NT2/D1 (cell line): Measurements from ENCODE around the gene ZNRF1.

Source experiments
- DNase-seq: peaks from one replicate; pipeline ENCODE4 v3.0.0-alpha.2; 2011; ENCODE audit warnings: low read depth, low spot score
- H3K27me3 ChIP-seq: 2 replicates; pipeline ENCODE4 v1.6.0; 2011; ENCODE audit warnings: mild to moderate bottlenecking; ENCODE audit not compliant: insufficient read length, insufficient read depth
- H3K36me3 ChIP-seq: 2 replicates; pipeline ENCODE4 v1.6.1; 2011; ENCODE audit warnings: mild to moderate bottlenecking, low read length, mixed read lengths; ENCODE audit not compliant: insufficient read depth, insufficient read length
- H3K4me1 ChIP-seq: 2 replicates; pipeline ENCODE4 v1.5.1; 2011; ENCODE audit not compliant: insufficient read depth, insufficient read length
- H3K4me3 ChIP-seq: 2 replicates; pipeline ENCODE4 v1.5.1; 2011; ENCODE audit warnings: low read depth; ENCODE audit not compliant: insufficient read length
- H3K9ac ChIP-seq: 2 replicates; pipeline ENCODE4 v1.6.0; 2011; ENCODE audit warnings: low read depth; ENCODE audit not compliant: insufficient read length
- H3K9me3 ChIP-seq: 2 replicates; pipeline ENCODE4 v1.5.1; 2011; ENCODE audit warnings: mild to moderate bottlenecking, low read length; ENCODE audit not compliant: insufficient read depth
- SUZ12 ChIP-seq: IDR thresholded peaks from 2 replicates; pipeline ENCODE4 v1.6.1; 2011; ENCODE audit not compliant: insufficient read length, insufficient read depth; ENCODE audit errors: extremely low read depth
- YY1 ChIP-seq: IDR thresholded peaks from 2 replicates; pipeline ENCODE4 v1.6.1; 2011; ENCODE audit not compliant: insufficient read length, insufficient read depth
- ZNF274 ChIP-seq: IDR thresholded peaks from 2 replicates; pipeline ENCODE4 v1.6.1; 2011; ENCODE audit warnings: mild to moderate bottlenecking, low read depth, low read length

Gene ZNRF1

GRCh38 chr16:75096656-75097055 lies 97.8 kb downstream of the ZNRF1 start:
- no peak overlapping the region for H3K4me3 ChIP-seq
- peaks cover 31% of the 10 kb centered on the region for H3K4me1 ChIP-seq
- H3K36me3 ChIP-seq: peaks cover 20% of the 10 kb centered on the region
- H3K27me3 ChIP-seq: no peaks in the 10 kb centered on the region
- TF ChIP-seq YY1 (no peak), ZNF274 (no peak), SUZ12 (no peak)
- H3K9ac ChIP-seq: no peak overlapping the region
- no peaks in the 10 kb centered on the region for H3K9me3 ChIP-seq
- DNase-seq: no peak

GRCh38 chr16:75097191-75097761 lies 98.5 kb downstream of the ZNRF1 start:
- H3K9ac ChIP-seq: no peak overlapping the region
- H3K4me3 ChIP-seq: no peak overlapping the region
- peaks cover 25% of the 10 kb centered on the region for H3K36me3 ChIP-seq
- H3K27me3 ChIP-seq: no peaks in the 10 kb centered on the region
- no peaks in the 10 kb centered on the region for H3K9me3 ChIP-seq
- TF ChIP-seq YY1: no peak
- TF ChIP-seq ZNF274: no peak
- TF ChIP-seq SUZ12: no peak
- no peak for DNase-seq
- peaks cover 29% of the 10 kb centered on the region for H3K4me1 ChIP-seq

GRCh38 chr16:75097941-75098901 lies 99.4 kb downstream of the ZNRF1 start:
- no peak for DNase-seq
- TF ChIP-seq ZNF274 (no peak), YY1 (no peak), SUZ12 (no peak)
- Histone ChIP-seq H3K9me3 (no peaks in the 10 kb centered on the region), H3K27me3 (no peaks in the 10 kb centered on the region), H3K9ac (no peak overlapping the region), H3K36me3 (peaks cover 31% of the 10 kb centered on the region), H3K4me3 (no peak overlapping the region), H3K4me1 (peaks cover 29% of the 10 kb centered on the region)

- no peak for DNase-seq
- H3K4me1 ChIP-seq: peaks cover 24% of the 10 kb centered on the region
These were observed 100.3 kb downstream of the ZNRF1 start for GRCh38 chr16:75099075-75099667.

GRCh38 chr16:75099738-75100602 lies 101.1 kb downstream of the ZNRF1 start:
- Histone ChIP-seq H3K9me3 (no peaks in the 10 kb centered on the region), H3K9ac (no peak overlapping the region), H3K36me3 (peaks cover 24% of the 10 kb centered on the region), H3K4me3 (no peak overlapping the region), H3K27me3 (no peaks in the 10 kb centered on the region), H3K4me1 (peaks cover 24% of the 10 kb centered on the region)
- DNase-seq: no peak
- TF ChIP-seq YY1: no peak
- no peak for TF ChIP-seq ZNF274
- no peak for TF ChIP-seq SUZ12

More at GRCh38 chr16:75099075-75099667, 100.3 kb downstream of the ZNRF1 start:
- TF ChIP-seq ZNF274 (no peak), SUZ12 (no peak), YY1 (no peak)
- Histone ChIP-seq H3K9me3 (no peaks in the 10 kb centered on the region), H3K4me3 (no peak overlapping the region), H3K9ac (no peak overlapping the region), H3K27me3 (no peaks in the 10 kb centered on the region), H3K36me3 (peaks cover 23% of the 10 kb centered on the region)

- H3K36me3 ChIP-seq: peaks cover 23% of the 10 kb centered on the region
These were observed 101.8 kb downstream of the ZNRF1 start for GRCh38 chr16:75100603-75100990.

More at GRCh38 chr16:75100603-75100990, 101.8 kb downstream of the ZNRF1 start:
- Histone ChIP-seq H3K4me1 (peaks cover 24% of the 10 kb centered on the region), H3K9ac (no peak overlapping the region), H3K9me3 (no peaks in the 10 kb centered on the region), H3K4me3 (no peak overlapping the region), H3K27me3 (no peaks in the 10 kb centered on the region)
- no peak for DNase-seq
- TF ChIP-seq SUZ12: no peak
- no peak for TF ChIP-seq YY1
- no peak for TF ChIP-seq ZNF274
